ENCODE data around the gene SSTR4.

The SSTR4 gene

DNA sequence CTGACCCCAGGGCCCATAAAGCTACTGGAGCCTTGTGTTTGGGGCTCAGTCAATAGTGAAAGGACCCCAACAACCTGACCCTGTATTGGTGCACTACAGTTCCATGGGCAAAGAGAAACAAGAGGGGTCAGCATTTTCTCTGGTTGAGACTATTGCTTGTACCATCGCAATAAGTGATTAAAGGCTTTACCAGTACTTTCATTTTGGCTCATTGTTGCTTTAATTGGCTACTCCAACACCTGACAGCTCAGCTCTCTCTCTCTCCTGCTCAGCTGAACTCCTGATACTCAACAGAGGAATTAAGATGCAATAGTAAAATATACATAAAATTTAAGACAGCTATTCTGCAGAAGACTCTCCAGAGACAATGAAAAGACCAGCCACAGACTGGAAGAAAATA lies 33.2 kb downstream of the SSTR4 start:
- Histone ChIP-seq H2AFZ (ENCODE audit: low read depth, low read length, severe bottlenecking) (no peak overlapping the region), H3K4me2 (ENCODE audit: low read depth, low read length, poor library complexity, severe bottlenecking) (no peak overlapping the region), H4K20me1 (ENCODE audit: low read depth, low read length) (no peaks in the 10 kb centered on the region), H3K4me3 (ENCODE audit: insufficient read depth, low read length, poor library complexity, severe bottlenecking) (no peak overlapping the region), H3K27ac (ENCODE audit: low read depth, low read length) (no peak overlapping the region), H3K27me3 (ENCODE audit: low read length) (no peaks in the 10 kb centered on the region), H3K36me3 (ENCODE audit: low read length) (no peaks in the 10 kb centered on the region), H3F3A (ENCODE audit: insufficient read depth) (no peaks in the 10 kb centered on the region), H3K9me2 (replicated peaks; ENCODE audit: insufficient read depth, low read length) (no peaks in the 10 kb centered on the region), H3K9me3 (ENCODE audit: insufficient read depth, low read length) (no peaks in the 10 kb centered on the region), H3K79me2 (ENCODE audit: insufficient read depth, low read length) (no peaks in the 10 kb centered on the region), H3K9ac (ENCODE audit: low read length) (no peak overlapping the region)
- no peak for TF ChIP-seq EZH2phosphoT487 (conservative IDR thresholded peaks at IDR 0.05; ENCODE audit: low read length)
- TF ChIP-seq CTCF (IDR thresholded peaks at IDR 0.05; ENCODE audit: insufficient read depth, low read length, poor library complexity, severe bottlenecking) = no peak

DNA sequence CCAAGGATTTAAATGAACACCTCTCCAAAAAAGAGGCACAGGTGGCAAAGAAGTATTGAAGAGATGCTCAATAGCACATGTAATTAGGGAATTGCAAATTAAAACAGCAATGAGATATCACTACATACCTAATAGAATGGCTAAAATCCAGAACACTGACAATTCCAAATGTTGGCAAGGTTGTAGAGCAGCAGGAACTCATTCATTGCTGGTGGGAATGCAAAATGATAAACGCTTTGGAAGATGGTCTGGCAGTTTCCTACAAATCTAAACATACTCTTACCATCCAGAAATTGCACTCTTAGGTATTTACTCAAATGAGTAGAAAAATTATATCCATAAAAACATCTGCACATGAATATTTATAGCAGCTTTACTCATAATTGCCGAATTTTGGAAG lies 34.0 kb downstream of the SSTR4 start:
- Histone ChIP-seq H3K27me3 (ENCODE audit: low read length) (no peaks in the 10 kb centered on the region), H3K9me2 (replicated peaks; ENCODE audit: insufficient read depth, low read length) (no peaks in the 10 kb centered on the region), H4K20me1 (ENCODE audit: low read depth, low read length) (no peaks in the 10 kb centered on the region), H3K4me2 (ENCODE audit: low read depth, low read length, poor library complexity, severe bottlenecking) (no peak overlapping the region), H3F3A (ENCODE audit: insufficient read depth) (no peaks in the 10 kb centered on the region), H3K4me3 (ENCODE audit: insufficient read depth, low read length, poor library complexity, severe bottlenecking) (no peak overlapping the region), H3K27ac (ENCODE audit: low read depth, low read length) (no peak overlapping the region), H3K79me2 (ENCODE audit: insufficient read depth, low read length) (no peaks in the 10 kb centered on the region), H3K36me3 (ENCODE audit: low read length) (no peaks in the 10 kb centered on the region), H2AFZ (ENCODE audit: low read depth, low read length, severe bottlenecking) (no peak overlapping the region), H3K9me3 (ENCODE audit: insufficient read depth, low read length) (no peaks in the 10 kb centered on the region), H3K9ac (ENCODE audit: low read length) (no peak overlapping the region)
- no peak for TF ChIP-seq EZH2phosphoT487 (conservative IDR thresholded peaks at IDR 0.05; ENCODE audit: low read length)
- no peak for TF ChIP-seq CTCF (IDR thresholded peaks at IDR 0.05; ENCODE audit: insufficient read depth, low read length, poor library complexity, severe bottlenecking)

DNA sequence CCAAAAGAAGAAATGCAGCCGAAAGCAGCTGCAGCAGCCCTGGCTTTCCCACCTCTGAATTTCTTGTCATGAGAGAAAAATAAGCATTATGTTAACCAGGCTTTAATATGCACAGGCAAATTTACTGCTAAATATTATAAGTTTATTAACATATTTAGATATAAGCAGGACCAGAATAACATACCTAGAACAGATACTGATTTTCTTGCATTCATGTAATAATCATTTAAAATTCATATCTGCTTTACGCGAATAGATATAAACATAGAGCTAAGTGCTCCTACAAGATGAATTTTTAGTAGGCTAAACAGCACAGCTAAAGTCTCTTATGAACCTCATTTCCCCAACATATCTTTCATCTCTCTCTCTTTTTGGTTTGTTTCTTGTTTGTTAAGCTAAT lies 36.3 kb downstream of the SSTR4 start:
- Histone ChIP-seq H3F3A (ENCODE audit: insufficient read depth) (no peaks in the 10 kb centered on the region), H3K9ac (ENCODE audit: low read length) (no peak overlapping the region), H2AFZ (ENCODE audit: low read depth, low read length, severe bottlenecking) (no peak overlapping the region), H3K27ac (ENCODE audit: low read depth, low read length) (no peak overlapping the region), H3K79me2 (ENCODE audit: insufficient read depth, low read length) (no peaks in the 10 kb centered on the region), H3K4me3 (ENCODE audit: insufficient read depth, low read length, poor library complexity, severe bottlenecking) (no peak overlapping the region), H3K36me3 (ENCODE audit: low read length) (no peaks in the 10 kb centered on the region), H3K27me3 (ENCODE audit: low read length) (no peaks in the 10 kb centered on the region), H3K9me3 (ENCODE audit: insufficient read depth, low read length) (no peaks in the 10 kb centered on the region), H3K9me2 (replicated peaks; ENCODE audit: insufficient read depth, low read length) (no peaks in the 10 kb centered on the region), H3K4me2 (ENCODE audit: low read depth, low read length, poor library complexity, severe bottlenecking) (no peak overlapping the region), H4K20me1 (ENCODE audit: low read depth, low read length) (no peaks in the 10 kb centered on the region)
- TF ChIP-seq EZH2phosphoT487 (conservative IDR thresholded peaks at IDR 0.05; ENCODE audit: low read length) (no peak), CTCF (IDR thresholded peaks at IDR 0.05; ENCODE audit: insufficient read depth, low read length, poor library complexity, severe bottlenecking) (no peak)

DNA sequence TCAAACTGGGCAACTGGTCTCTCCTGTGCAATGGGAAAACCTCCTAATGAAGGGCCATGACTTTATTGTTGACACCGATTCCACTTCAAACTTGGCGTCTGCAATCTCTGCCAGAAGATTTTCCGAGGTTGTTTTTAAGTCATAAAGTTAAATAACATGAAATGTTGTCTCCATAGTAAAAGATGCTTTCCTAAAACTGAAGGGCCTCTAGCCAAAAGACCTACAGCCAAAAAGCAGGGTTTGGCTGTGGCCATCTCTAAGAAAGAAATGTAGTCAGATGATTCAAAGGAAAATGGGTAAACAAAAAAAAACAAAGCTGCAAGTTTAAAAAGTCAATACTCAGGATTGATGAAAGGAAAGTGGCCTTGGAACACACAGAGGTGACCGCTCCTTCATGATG lies 36.9 kb downstream of the SSTR4 start:
- Histone ChIP-seq H3K27ac (ENCODE audit: low read depth, low read length) (no peak overlapping the region), H3K79me2 (ENCODE audit: insufficient read depth, low read length) (no peaks in the 10 kb centered on the region), H3K9me3 (ENCODE audit: insufficient read depth, low read length) (no peaks in the 10 kb centered on the region), H2AFZ (ENCODE audit: low read depth, low read length, severe bottlenecking) (no peak overlapping the region), H3K4me3 (ENCODE audit: insufficient read depth, low read length, poor library complexity, severe bottlenecking) (no peak overlapping the region), H3K36me3 (ENCODE audit: low read length) (no peaks in the 10 kb centered on the region), H3K27me3 (ENCODE audit: low read length) (no peaks in the 10 kb centered on the region), H3F3A (ENCODE audit: insufficient read depth) (no peaks in the 10 kb centered on the region), H3K4me2 (ENCODE audit: low read depth, low read length, poor library complexity, severe bottlenecking) (no peak overlapping the region), H3K9me2 (replicated peaks; ENCODE audit: insufficient read depth, low read length) (no peaks in the 10 kb centered on the region), H3K9ac (ENCODE audit: low read length) (no peak overlapping the region), H4K20me1 (ENCODE audit: low read depth, low read length) (no peaks in the 10 kb centered on the region)
- TF ChIP-seq EZH2phosphoT487 (conservative IDR thresholded peaks at IDR 0.05; ENCODE audit: low read length) (no peak), CTCF (IDR thresholded peaks at IDR 0.05; ENCODE audit: insufficient read depth, low read length, poor library complexity, severe bottlenecking) (no peak)

Data from SU-DHL-6 (cell line).